GM19023 (cell line): ENCODE data around the gene SETD1B.
"Not testable (repeated sequence)": the region's sequence is repeated elsewhere in the genome, so short reads cannot be mapped to it uniquely, and the experiment has no call there.

Experiments
- ATAC-seq: cut with Tn5 transposase; IDR thresholded peaks from one replicate; pipeline ENCODE4 v1.9.1; 2021; ENCODE audit warnings: mild to moderate bottlenecking, moderate library complexity; ENCODE audit not compliant: unreplicated experiment

The SETD1B gene

GRCh38 chr12:121845701-121846100, 41.9 kb downstream of the SETD1B start:
- ATAC-seq: no peak

GRCh38 chr12:121849211-121849610, 45.4 kb downstream of the SETD1B start:
- ATAC-seq: no peak

GRCh38 chr12:121849665-121850064, 45.9 kb downstream of the SETD1B start:
- no peak for ATAC-seq

GRCh38 chr12:121852392-121852791, 48.6 kb downstream of the SETD1B start:
- ATAC-seq: not testable (repeated sequence)

GRCh38 chr12:121857322-121858246, 53.8 kb downstream of the SETD1B start:
- no peak for ATAC-seq

- ATAC-seq: no peak
Measured at GRCh38 chr12:121858318-121858661, 54.5 kb downstream of the SETD1B start.

GRCh38 chr12:121858662-121859572, 55.1 kb downstream of the SETD1B start, which contains the start of gene HPD:
Gene HPD, minus strand, starts transcription at chr12:121858859. Its CDS starts 36 bp downstream, at chr12:121858823.
- ATAC-seq: no peak

- no peak for ATAC-seq
Measured at GRCh38 chr12:121860257-121860656, 56.4 kb downstream of the SETD1B start.

- not testable (repeated sequence) for ATAC-seq
Measured at GRCh38 chr12:121860699-121861098, 56.9 kb downstream of the SETD1B start.

GRCh38 chr12:121861636-121862254, 57.9 kb downstream of the SETD1B start:
- ATAC-seq: no peak

GRCh38 chr12:121866331-121866730, 62.5 kb downstream of the SETD1B start:
- ATAC-seq: no peak

- not testable (repeated sequence) for ATAC-seq
Measured at GRCh38 chr12:121869229-121869628, 65.4 kb downstream of the SETD1B start.

GRCh38 chr12:121871467-121871866, 67.7 kb downstream of the SETD1B start:
- no peak for ATAC-seq

GRCh38 chr12:121872546-121873215, 68.9 kb downstream of the SETD1B start:
- no peak for ATAC-seq

- ATAC-seq: no peak
Measured at GRCh38 chr12:121873216-121873569, 69.4 kb downstream of the SETD1B start.

GRCh38 chr12:121874071-121874470, 70.3 kb downstream of the SETD1B start:
- ATAC-seq: no peak

- no peak for ATAC-seq
Measured at GRCh38 chr12:121875582-121875981, 71.8 kb downstream of the SETD1B start.

- not testable (repeated sequence) for ATAC-seq
Measured at GRCh38 chr12:121876080-121876447, 72.3 kb downstream of the SETD1B start.
